ENCODE results near the gene H1-8.

Gene H1-8

DNA sequence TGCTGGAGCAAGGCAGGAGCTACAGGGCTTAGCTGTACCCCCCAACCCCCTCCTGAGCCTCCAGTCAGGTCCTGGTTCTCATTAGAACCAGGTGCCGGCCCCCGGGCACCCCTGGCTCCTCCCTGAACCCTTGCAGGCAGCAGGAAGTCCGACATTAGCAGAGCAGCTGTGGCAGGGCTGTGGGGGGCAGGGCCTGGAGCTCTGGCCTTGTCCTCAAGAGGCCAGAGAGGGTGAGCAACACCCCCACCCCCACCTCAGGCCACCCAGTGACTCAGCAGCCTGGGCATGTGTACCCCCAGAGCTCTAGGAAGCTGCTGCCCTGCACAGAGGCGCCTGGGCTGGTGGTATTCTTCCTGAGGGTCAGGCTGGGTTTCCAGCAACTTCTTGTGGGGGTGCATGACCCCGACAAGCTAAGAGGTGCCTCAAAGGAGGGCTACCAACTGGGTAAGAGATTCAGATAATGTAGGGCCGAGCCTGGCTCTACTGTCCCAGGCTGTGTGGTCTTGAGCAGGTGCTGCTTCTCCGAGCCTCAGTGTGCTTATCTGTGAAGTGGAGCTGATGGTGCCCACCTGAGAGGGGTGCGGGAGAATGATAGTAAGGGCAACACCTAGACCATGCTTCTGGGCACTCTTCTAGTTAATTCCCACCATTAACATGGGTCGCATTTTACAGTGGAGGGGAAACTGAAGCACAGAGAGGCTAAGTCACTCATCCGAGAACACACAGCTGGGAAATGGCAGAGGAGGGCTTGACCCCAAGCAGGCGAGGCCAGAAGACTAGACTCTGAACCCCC, 16.0 kb downstream of the H1-8 start:
- POLR2A ChIA-PET = no interaction called here
- TF ChIP-seq, protein P1, sequence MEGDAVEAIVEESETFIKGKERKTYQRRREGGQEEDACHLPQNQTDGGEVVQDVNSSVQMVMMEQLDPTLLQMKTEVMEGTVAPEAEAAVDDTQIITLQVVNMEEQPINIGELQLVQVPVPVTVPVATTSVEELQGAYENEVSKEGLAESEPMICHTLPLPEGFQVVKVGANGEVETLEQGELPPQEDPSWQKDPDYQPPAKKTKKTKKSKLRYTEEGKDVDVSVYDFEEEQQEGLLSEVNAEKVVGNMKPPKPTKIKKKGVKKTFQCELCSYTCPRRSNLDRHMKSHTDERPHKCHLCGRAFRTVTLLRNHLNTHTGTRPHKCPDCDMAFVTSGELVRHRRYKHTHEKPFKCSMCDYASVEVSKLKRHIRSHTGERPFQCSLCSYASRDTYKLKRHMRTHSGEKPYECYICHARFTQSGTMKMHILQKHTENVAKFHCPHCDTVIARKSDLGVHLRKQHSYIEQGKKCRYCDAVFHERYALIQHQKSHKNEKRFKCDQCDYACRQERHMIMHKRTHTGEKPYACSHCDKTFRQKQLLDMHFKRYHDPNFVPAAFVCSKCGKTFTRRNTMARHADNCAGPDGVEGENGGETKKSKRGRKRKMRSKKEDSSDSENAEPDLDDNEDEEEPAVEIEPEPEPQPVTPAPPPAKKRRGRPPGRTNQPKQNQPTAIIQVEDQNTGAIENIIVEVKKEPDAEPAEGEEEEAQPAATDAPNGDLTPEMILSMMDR (IDR thresholded peaks at IDR 0.05; ENCODE audit: control extremely low read depth, extremely low read depth, low read depth, missing control alignments) = no peak
- no peak for DNase-seq (ENCODE audit: extremely low spot score)
- CTCF ChIA-PET = interaction anchor here (1.6 kb wide), 1 partner anchor 8 kb away, joined by 3 read pairs; no protein-coding TSS in a partner anchor

DNA sequence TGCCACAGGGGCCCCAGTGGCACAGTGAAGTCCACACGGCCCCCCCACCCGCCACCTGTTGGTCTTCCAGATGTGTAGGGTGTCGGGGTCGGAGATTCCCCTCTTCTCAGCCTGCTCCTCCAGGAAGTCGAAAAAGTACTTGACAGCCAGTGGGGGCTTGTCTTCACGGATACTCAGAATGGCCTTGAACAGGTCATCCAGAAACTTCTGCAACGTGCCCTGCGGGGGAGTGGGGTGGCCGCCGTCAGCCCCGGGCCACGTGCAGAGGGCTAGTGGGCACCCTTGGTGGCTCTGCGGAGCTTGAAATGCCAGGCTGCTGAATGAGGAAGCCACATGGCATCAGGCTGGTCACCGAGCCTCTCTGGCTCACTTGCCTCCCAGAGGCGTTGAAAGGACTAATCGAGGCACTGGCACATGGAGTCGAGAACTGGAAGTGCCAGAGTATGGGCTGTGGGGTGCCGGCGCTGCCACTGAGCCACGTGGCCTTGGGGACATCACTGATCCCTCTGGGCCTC, 16.6 kb downstream of the H1-8 start:
- POLR2A ChIA-PET = no interaction called here
- TF ChIP-seq, protein P1 (IDR thresholded peaks at IDR 0.05; ENCODE audit: control extremely low read depth, extremely low read depth, low read depth, missing control alignments) = no peak
- DNase-seq (ENCODE audit: extremely low spot score) = no peak
- CTCF ChIA-PET = interaction anchor here (1.6 kb wide), 1 partner anchor 7 kb away, joined by 3 read pairs; no protein-coding TSS in a partner anchor

DNA sequence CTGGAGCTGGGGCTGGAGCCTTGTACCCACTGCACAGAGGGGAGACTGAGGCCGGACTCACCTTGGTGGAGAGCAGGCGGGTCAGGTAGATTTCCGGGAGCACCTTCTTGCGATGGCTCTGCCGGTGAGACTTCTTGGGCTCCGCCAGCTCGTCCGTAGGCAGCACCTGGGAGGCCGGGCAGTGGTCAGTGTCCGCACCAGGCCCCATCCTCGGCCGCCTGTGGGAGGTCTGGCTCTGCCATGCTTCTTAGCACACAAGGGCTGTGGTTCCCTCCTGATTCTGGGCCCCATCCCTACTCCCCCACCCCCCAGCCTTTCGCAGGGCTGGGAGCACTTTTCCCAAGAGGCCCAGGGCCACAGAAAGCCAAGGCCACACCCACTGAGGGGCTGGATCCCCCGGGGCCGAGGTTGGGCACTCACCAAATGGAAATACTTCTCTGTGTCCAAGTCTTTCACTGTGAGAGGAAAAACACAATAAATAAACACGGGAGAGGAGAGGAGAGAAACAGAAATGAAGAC, 17.4 kb downstream of the H1-8 start:
- TF ChIP-seq, protein P1 (IDR thresholded peaks at IDR 0.05; ENCODE audit: control extremely low read depth, extremely low read depth, low read depth, missing control alignments) = no peak
- DNase-seq (ENCODE audit: extremely low spot score) = no peak
- POLR2A ChIA-PET = no interaction called here
- CTCF ChIA-PET = interaction anchor here (2.3 kb wide), 1 partner anchor 9 kb away, joined by 5 read pairs; no protein-coding TSS in a partner anchor

- TF ChIP-seq, protein P1 (IDR thresholded peaks at IDR 0.05; ENCODE audit: control extremely low read depth, extremely low read depth, low read depth, missing control alignments) = no peak
- no peak for DNase-seq (ENCODE audit: extremely low spot score)
- ChIA-PET CTCF (interaction anchor here (2.3 kb wide), 1 partner anchor 10 kb away, joined by 5 read pairs; no protein-coding TSS in a partner anchor), POLR2A (no interaction called here)
Observed at GRCh38 chr3:129560911-129561594, 18.1 kb downstream of the H1-8 start.

DNA sequence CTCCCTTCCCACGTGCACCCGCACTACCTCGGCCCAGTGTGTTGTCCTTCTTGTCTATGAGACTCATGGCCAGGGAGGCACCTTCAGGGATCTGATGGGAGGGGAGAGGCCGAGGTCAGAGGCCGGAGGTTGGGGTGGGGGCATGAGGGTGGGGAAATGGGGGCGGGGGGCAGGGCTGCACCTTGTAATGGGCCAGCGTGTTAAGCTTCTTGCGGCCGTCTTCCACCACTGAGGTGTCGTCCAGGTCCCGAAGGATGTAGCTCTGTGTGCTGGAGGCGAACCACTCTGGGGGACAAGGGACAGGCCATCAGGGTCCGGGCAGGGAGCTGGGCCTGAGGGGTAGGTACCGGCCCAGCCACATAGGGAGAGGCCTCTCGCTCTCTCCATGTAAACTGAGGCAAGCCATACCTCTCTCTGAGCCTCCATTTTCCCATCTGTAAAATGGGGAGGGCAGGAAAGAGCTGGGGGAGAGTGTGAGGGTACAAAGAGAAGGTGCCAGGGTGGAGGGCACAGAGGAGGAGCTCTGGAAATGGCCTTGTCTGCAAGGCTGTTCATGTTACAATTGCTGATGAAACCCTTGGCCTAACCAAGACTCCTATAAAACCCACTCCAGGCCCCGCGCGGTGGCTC, 18.8 kb downstream of the H1-8 start:
- ChIA-PET CTCF (interaction anchor here (1.0 to 2.3 kb wide), 2 partner anchors 11 to 20 kb away, joined by 3 to 5 read pairs; no protein-coding TSS in a partner anchor), POLR2A (no interaction called here)
- DNase-seq (ENCODE audit: extremely low spot score) = no peak
- TF ChIP-seq, protein P1 (IDR thresholded peaks at IDR 0.05; ENCODE audit: control extremely low read depth, extremely low read depth, low read depth, missing control alignments) = no peak

DNA sequence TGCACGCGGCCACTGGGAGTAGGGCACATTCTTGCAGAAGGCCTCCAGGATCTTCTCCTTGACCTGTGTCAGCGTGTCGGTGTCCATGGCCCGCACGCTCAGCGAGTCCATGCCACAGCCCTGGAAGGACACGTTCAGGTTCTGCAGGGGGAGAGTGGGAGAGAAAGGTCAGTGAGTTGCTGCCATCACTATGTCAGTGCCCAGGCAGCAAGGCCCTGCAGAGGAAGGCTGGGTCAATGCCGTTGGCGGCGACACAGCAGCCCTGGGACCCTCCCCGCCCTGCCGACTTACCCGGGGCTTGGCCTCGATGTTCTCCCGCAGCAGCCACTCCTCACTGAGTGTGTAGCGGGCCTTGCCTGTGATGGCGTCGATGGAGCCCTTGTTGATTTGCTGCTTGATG, 19.8 kb downstream of the H1-8 start:
- POLR2A ChIA-PET = no interaction called here
- DNase-seq (ENCODE audit: extremely low spot score) = no peak
- TF ChIP-seq, protein P1 (IDR thresholded peaks at IDR 0.05; ENCODE audit: control extremely low read depth, extremely low read depth, low read depth, missing control alignments) = no peak
- CTCF ChIA-PET = interaction anchor here (1.0 kb wide), 1 partner anchor 19 kb away, joined by 3 read pairs; no protein-coding TSS in a partner anchor
